Cardiac muscle cell (in vitro differentiated cells and primary cell): ENCODE results near the gene ATXN7. TPM values are rescaled to one million over a fixed set of nuclear protein-coding genes. Genes with fewer than 3 reads are reported as not detected.

Source experiments
- DNase-seq, 2 donors: peaks; one replicate each; pipeline versions ENCODE4 v3.0.0 to v3.0.0-alpha.2; 2010 to 2017; ENCODE audit warnings: low read depth in 1 of 2, low spot score in 1 of 2
- H3K27ac ChIP-seq: fragments of 200-600 bp; sonication (generic); 2 replicates; pipeline ENCODE4 v1.5.1; 2016
- H3K27me3 ChIP-seq: fragments of 200-600 bp; sonication (generic); 2 replicates; pipeline ENCODE4 v1.6.0; 2016; ENCODE audit warnings: control low read depth
- H3K36me3 ChIP-seq: fragments of 200-600 bp; sonication (generic); 2 replicates; pipeline ENCODE4 v1.5.1; 2016; ENCODE audit warnings: control low read depth
- H3K4me1 ChIP-seq: fragments of 200-600 bp; sonication (generic); 2 replicates; pipeline ENCODE4 v1.8.1; 2017; ENCODE audit warnings: low read depth, mild to moderate bottlenecking, mixed run types
- H3K4me3 ChIP-seq: fragments of 200-600 bp; sonication (generic); 2 replicates; pipeline ENCODE4 v1.5.1; 2016; ENCODE audit warnings: mild to moderate bottlenecking
- H3K9me3 ChIP-seq: fragments of 200-600 bp; sonication (generic); 2 replicates; pipeline ENCODE4 v1.5.1; 2017; ENCODE audit warnings: low read depth, mild to moderate bottlenecking, control low read depth
- polyA plus RNA-seq: library from polyadenylated mRNA; unstranded; fragments of >200 nt; fragmentation: Nextera tagmentation; extraction: Ambion mirVana; gene quantifications from 2 replicates; pipeline ENCODE4 v1.2.1, GENCODE V29; 2016
- total RNA-seq: library from RNA; depleted of rRNA; stranded (reverse); fragments of >200 nt; gene quantifications from 2 replicates; pipeline ENCODE4 v1.2.3, GENCODE V29; 2016
- TF ChIP-seq, protein P1 (sequence below): IDR thresholded peaks from 2 replicates; pipeline ENCODE4 v1.5.1; 2012; ENCODE audit warnings: low read depth, mild to moderate bottlenecking, low read length

Gene ATXN7
- total and polyA plus RNA-seq, 2 experiments from 2014 or later = 8.2 to 8.3 TPM

DNA sequence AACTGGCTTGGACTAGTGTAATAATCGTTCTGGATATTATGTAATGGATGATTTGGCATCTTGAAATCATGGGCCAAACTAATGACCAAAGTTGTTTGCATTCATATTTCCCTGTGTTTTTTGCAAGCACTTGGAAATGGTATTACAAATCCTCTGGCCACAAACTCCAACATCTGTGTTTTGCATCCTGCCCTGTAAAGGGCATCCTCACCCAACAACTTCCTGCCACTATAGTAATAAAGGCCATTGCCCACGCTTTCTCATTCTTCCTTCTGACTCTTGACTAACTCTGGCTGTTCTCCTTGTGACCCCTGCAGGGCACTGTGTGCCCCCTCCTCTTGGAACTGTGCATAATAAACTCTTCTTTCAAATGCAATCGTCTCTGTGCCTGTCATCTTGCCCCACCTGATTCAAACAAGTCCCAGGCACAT lies 185.0 kb downstream of the ATXN7 start:
- peak in 1 of 2 donors; percentile 44 for DNase-seq

DNA sequence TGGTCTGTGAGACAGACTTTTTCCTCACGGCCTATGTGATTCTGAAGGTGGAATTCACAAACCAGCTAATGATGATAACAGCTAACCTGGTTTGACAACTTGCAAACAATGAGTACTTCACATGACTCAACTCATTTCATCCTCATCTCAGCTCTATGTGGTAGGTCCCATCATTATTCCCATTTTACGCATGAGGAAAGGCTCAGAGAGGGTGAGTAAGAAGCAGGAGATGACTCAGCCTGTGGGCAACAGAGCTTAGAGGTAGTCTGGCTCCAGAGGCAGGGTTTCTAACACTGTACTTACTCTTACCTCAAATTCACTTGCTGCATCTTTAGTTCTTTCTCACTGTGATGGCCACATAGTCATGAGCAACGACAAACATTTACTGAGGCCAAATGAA lies 185.5 kb downstream of the ATXN7 start:
- Histone ChIP-seq H3K4me3 (no peak overlapping the region), H3K9me3 (no peaks in the 10 kb centered on the region), H3K27ac (no peak overlapping the region), H3K4me1 (no peaks in the 10 kb centered on the region), H3K36me3 (no peaks in the 10 kb centered on the region), H3K27me3 (no peaks in the 10 kb centered on the region)
- DNase-seq = no peak
- TF ChIP-seq, protein P1, sequence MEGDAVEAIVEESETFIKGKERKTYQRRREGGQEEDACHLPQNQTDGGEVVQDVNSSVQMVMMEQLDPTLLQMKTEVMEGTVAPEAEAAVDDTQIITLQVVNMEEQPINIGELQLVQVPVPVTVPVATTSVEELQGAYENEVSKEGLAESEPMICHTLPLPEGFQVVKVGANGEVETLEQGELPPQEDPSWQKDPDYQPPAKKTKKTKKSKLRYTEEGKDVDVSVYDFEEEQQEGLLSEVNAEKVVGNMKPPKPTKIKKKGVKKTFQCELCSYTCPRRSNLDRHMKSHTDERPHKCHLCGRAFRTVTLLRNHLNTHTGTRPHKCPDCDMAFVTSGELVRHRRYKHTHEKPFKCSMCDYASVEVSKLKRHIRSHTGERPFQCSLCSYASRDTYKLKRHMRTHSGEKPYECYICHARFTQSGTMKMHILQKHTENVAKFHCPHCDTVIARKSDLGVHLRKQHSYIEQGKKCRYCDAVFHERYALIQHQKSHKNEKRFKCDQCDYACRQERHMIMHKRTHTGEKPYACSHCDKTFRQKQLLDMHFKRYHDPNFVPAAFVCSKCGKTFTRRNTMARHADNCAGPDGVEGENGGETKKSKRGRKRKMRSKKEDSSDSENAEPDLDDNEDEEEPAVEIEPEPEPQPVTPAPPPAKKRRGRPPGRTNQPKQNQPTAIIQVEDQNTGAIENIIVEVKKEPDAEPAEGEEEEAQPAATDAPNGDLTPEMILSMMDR = no peak

More for the DNA sequence above, 185.0 kb downstream of the ATXN7 start:
- Histone ChIP-seq H3K4me1 (no peaks in the 10 kb centered on the region), H3K27me3 (no peaks in the 10 kb centered on the region), H3K9me3 (no peaks in the 10 kb centered on the region), H3K36me3 (no peaks in the 10 kb centered on the region), H3K4me3 (no peak overlapping the region), H3K27ac (no peak overlapping the region)
- TF ChIP-seq, protein P1 = no peak

DNA sequence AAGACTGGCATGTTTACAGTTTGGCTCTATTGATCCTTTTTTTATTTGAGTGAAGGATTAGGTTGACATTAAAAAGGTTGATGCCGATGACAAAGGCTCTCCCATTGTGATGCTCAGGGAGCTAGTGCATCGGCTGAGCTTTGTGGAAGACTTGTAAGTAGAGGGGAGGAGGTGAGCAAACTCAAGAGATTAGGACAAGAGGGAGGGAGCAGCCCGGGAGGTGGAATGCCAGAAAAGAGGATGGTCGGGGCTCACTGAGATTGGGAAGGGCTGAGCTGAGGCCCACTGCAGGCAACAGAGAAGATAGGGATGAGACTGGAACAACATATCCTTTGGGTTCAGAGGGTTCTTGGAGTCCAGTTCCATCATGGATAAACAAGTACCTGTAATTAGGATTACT lies 186.2 kb downstream of the ATXN7 start:
- Histone ChIP-seq H3K4me3 (no peak overlapping the region), H3K27me3 (no peaks in the 10 kb centered on the region), H3K9me3 (no peaks in the 10 kb centered on the region), H3K27ac (no peak overlapping the region), H3K36me3 (no peaks in the 10 kb centered on the region), H3K4me1 (no peaks in the 10 kb centered on the region)
- TF ChIP-seq, protein P1 = no peak
- DNase-seq = no peak

Other genes with a start within 250 kb of the ATXN7 start
- 0.24 TPM in 1 of 2 replicates, not detected in the other for gene SNTN, start 211.2 kb upstream of the ATXN7 start, total RNA-seq
- not detected in 2 replicates for gene SNTN, start 211.2 kb upstream of the ATXN7 start, polyA plus RNA-seq
- gene C3orf49, start 44.6 kb upstream of the ATXN7 start, total RNA-seq = not detected in 2 replicates
- gene C3orf49, start 44.6 kb upstream of the ATXN7 start, polyA plus RNA-seq = not detected in 2 replicates
- 49.1 and 58.8 TPM in 2 replicates for gene THOC7, start 62 bp upstream of the ATXN7 start, total RNA-seq
- gene THOC7, start 62 bp upstream of the ATXN7 start, polyA plus RNA-seq = 98.5 and 115 TPM in 2 replicates
- not detected in 2 replicates for gene SCAANT1, start 48.5 kb downstream of the ATXN7 start, total RNA-seq
- gene SCAANT1, start 48.5 kb downstream of the ATXN7 start, polyA plus RNA-seq = 2.0 TPM in 1 of 2 replicates, not detected in the other
- 107 and 110 TPM in 2 replicates for gene PSMD6, start 159.6 kb downstream of the ATXN7 start, total RNA-seq
- 159 and 184 TPM in 2 replicates for gene PSMD6, start 159.6 kb downstream of the ATXN7 start, polyA plus RNA-seq